ENCODE results near the gene GORASP1. TPM values are rescaled to one million over a fixed set of nuclear protein-coding genes. Genes with fewer than 3 reads are reported as not detected.
A peak's percentile ranks its signal among the peaks of the same experiment; 100 is the strongest.

GORASP1 gene
- total RNA-seq, 1 donor from 2014 or later = 45.6 TPM

DNA sequence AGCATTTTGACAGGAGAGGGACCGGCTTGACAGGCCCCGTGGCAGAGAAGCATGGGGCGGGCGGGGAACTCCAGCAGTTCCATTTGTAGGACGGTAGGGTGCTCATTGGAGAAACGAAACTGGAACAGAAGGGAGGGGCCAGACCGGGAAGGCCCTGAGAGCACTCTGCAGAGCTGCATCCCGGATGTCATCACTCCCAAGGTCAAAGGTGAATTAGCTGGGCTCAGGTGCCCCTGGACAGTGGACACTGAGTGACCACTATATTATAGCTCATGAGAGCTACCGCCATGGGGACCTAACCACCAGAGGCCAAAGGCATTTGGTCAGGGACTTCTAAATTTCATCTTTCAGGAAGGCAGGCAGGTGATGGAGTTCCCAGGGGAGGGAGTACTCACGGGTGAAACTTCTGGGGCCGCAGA lies 38.7 kb upstream of the GORASP1 start:
- no peaks in the 10 kb centered on the region for H3K9me3 ChIP-seq (ENCODE audit: insufficient read depth, low read depth, low read length)
- peak overlapping the region; percentile 100 for H3K27ac ChIP-seq (ENCODE audit: low read depth, low read length)
- TF ChIP-seq, protein P1, sequence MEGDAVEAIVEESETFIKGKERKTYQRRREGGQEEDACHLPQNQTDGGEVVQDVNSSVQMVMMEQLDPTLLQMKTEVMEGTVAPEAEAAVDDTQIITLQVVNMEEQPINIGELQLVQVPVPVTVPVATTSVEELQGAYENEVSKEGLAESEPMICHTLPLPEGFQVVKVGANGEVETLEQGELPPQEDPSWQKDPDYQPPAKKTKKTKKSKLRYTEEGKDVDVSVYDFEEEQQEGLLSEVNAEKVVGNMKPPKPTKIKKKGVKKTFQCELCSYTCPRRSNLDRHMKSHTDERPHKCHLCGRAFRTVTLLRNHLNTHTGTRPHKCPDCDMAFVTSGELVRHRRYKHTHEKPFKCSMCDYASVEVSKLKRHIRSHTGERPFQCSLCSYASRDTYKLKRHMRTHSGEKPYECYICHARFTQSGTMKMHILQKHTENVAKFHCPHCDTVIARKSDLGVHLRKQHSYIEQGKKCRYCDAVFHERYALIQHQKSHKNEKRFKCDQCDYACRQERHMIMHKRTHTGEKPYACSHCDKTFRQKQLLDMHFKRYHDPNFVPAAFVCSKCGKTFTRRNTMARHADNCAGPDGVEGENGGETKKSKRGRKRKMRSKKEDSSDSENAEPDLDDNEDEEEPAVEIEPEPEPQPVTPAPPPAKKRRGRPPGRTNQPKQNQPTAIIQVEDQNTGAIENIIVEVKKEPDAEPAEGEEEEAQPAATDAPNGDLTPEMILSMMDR (IDR thresholded peaks at IDR 0.05; ENCODE audit: insufficient read depth, low read depth, low read length) = no peak
- TF ChIP-seq EZH2 (IDR thresholded peaks at IDR 0.05; ENCODE audit: insufficient read depth, low read length) = no peak
- peaks cover 59% of the 10 kb centered on the region for H3K4me1 ChIP-seq (ENCODE audit: insufficient read depth, low read length)
- H3K4me3 Mint-ChIP-seq (ENCODE audit: unreplicated experiment) = peak overlapping the region; percentile 94
- H3K9ac ChIP-seq (ENCODE audit: low read length) = peak overlapping the region; percentile 99
- H3K36me3 Mint-ChIP-seq (ENCODE audit: low read depth, unreplicated experiment) = peaks cover 22% of the 10 kb centered on the region
- H3K27ac Mint-ChIP-seq (ENCODE audit: unreplicated experiment) = peak overlapping the region; percentile 98
- H3K27me3 Mint-ChIP-seq (ENCODE audit: low read depth, unreplicated experiment) = no peaks in the 10 kb centered on the region
- no peak overlapping the region for H2AFZ ChIP-seq (ENCODE audit: low read depth, low read length)
- peak overlapping the region; percentile 22 for H3K4me3 ChIP-seq (ENCODE audit: insufficient read depth, low read depth, low read length)
- peak overlapping the region; percentile 98 for H3K4me2 ChIP-seq (ENCODE audit: low read length)
- DNase-seq (ENCODE audit: low read depth) (no peak), FAIRE-seq (no peak)
- peaks cover 77% of the 10 kb centered on the region for H3K4me1 Mint-ChIP-seq (ENCODE audit: low read depth, unreplicated experiment)
- peaks cover 98% of the 10 kb centered on the region for H4K20me1 ChIP-seq (ENCODE audit: insufficient read depth, low read length)
- H3K79me2 ChIP-seq (ENCODE audit: insufficient read depth, low read length) = peaks cover 100% of the 10 kb centered on the region
- no peaks in the 10 kb centered on the region for H3K27me3 ChIP-seq (ENCODE audit: insufficient read depth, low read length)
- peaks cover 47% of the 10 kb centered on the region for H3K36me3 ChIP-seq (ENCODE audit: insufficient read depth, low read length)
- no peaks in the 10 kb centered on the region for H3K9me3 Mint-ChIP-seq (ENCODE audit: unreplicated experiment)

DNA sequence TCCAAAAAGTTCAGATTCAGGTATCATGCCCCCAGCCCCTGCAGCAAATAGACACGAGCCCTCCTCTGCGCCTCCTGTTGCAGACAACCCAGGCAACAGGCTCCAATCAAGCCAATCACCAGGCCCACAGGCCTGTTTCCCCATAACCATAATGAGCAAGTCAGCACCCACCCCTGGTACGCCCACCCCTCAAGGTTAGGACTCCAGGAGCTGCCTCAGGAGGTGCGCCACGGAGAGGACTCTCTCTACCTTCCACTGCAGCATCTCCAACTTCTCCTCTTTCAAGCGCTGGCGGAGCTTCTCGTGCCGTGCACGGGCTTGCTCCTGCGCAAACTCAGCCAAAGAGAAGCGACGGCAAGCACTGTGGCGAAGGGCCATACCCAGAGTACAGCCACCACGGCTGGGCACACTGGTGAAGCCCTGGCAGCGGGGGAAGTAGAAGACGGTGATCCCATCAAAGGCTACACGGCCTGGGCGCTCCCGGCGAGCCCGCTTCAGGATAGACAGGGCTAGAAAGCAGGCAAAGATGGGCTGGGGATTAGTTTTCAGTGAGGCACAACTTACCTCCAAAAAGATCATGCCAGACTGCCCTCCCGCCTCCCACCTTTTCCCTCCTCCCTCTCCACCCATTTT lies 37.4 kb upstream of the GORASP1 start:
- Histone ChIP-seq H3K79me2 (ENCODE audit: insufficient read depth, low read length) (peaks cover 100% of the 10 kb centered on the region), H3K4me1 (ENCODE audit: insufficient read depth, low read length) (peaks cover 54% of the 10 kb centered on the region), H3K36me3 (ENCODE audit: insufficient read depth, low read length) (peaks cover 60% of the 10 kb centered on the region), H4K20me1 (ENCODE audit: insufficient read depth, low read length) (peaks cover 99% of the 10 kb centered on the region), H3K4me3 (ENCODE audit: insufficient read depth, low read depth, low read length) (no peak overlapping the region), H2AFZ (ENCODE audit: low read depth, low read length) (no peak overlapping the region), H3K9ac (ENCODE audit: low read length) (no peak overlapping the region), H3K27me3 (ENCODE audit: insufficient read depth, low read length) (no peaks in the 10 kb centered on the region), H3K27ac (ENCODE audit: low read depth, low read length) (no peak overlapping the region), H3K4me2 (ENCODE audit: low read length) (no peak overlapping the region), H3K9me3 (ENCODE audit: insufficient read depth, low read depth, low read length) (no peaks in the 10 kb centered on the region)
- Mint-ChIP-seq H3K27me3 (ENCODE audit: low read depth, unreplicated experiment) (no peaks in the 10 kb centered on the region), H3K27ac (ENCODE audit: unreplicated experiment) (peak overlapping the region; percentile 93), H3K9me3 (ENCODE audit: unreplicated experiment) (no peaks in the 10 kb centered on the region), H3K4me1 (ENCODE audit: low read depth, unreplicated experiment) (peaks cover 79% of the 10 kb centered on the region), H3K36me3 (ENCODE audit: low read depth, unreplicated experiment) (peaks cover 33% of the 10 kb centered on the region), H3K4me3 (ENCODE audit: unreplicated experiment) (peak overlapping the region; percentile 22)
- FAIRE-seq (no peak), DNase-seq (ENCODE audit: low read depth) (no peak)
- TF ChIP-seq, protein P1 (IDR thresholded peaks at IDR 0.05; ENCODE audit: insufficient read depth, low read depth, low read length) = no peak
- no peak for TF ChIP-seq EZH2 (IDR thresholded peaks at IDR 0.05; ENCODE audit: insufficient read depth, low read length)

DNA sequence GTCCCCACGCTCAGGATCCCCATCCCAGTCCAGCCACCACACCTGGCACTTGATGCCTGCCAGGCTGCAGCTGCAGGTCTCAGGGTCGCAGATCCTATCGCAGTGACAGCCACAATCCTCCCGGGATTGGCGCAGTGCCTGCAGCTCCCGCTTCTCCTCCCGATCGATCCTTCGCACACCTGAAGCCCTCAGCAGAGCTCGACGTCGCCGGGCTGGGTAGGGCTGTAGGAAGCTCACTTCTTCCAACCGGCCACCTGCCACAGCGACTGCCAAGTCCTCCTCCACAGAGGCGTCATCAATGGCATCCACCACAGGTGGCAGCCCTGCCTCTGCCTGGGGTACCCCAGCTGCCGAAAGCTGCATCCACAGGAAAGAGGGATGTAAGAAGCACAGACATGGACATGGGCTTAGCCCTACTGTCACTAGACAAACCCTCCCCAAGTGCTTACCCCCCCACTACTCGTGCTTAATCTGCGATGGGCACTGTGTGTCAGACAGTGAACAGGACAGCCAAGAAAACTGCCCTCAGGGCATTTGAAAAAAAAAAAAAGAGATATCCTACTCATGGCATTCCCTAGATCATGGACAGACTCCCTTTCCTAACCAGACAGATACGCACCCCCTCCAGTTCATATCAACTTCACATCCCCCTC lies 36.8 kb upstream of the GORASP1 start:
- Histone ChIP-seq H3K27ac (ENCODE audit: low read depth, low read length) (no peak overlapping the region), H3K4me2 (ENCODE audit: low read length) (no peak overlapping the region), H3K27me3 (ENCODE audit: insufficient read depth, low read length) (no peaks in the 10 kb centered on the region), H3K79me2 (ENCODE audit: insufficient read depth, low read length) (peaks cover 98% of the 10 kb centered on the region), H3K9ac (ENCODE audit: low read length) (no peak overlapping the region), H3K36me3 (ENCODE audit: insufficient read depth, low read length) (peaks cover 60% of the 10 kb centered on the region), H3K4me3 (ENCODE audit: insufficient read depth, low read depth, low read length) (no peak overlapping the region), H2AFZ (ENCODE audit: low read depth, low read length) (no peak overlapping the region), H3K9me3 (ENCODE audit: insufficient read depth, low read depth, low read length) (no peaks in the 10 kb centered on the region), H3K4me1 (ENCODE audit: insufficient read depth, low read length) (peaks cover 47% of the 10 kb centered on the region), H4K20me1 (ENCODE audit: insufficient read depth, low read length) (peaks cover 99% of the 10 kb centered on the region)
- DNase-seq (ENCODE audit: low read depth) = no peak
- Mint-ChIP-seq H3K36me3 (ENCODE audit: low read depth, unreplicated experiment) (peaks cover 32% of the 10 kb centered on the region), H3K9me3 (ENCODE audit: unreplicated experiment) (no peaks in the 10 kb centered on the region), H3K27me3 (ENCODE audit: low read depth, unreplicated experiment) (no peaks in the 10 kb centered on the region), H3K4me3 (ENCODE audit: unreplicated experiment) (peak overlapping the region; percentile 60), H3K4me1 (ENCODE audit: low read depth, unreplicated experiment) (peaks cover 79% of the 10 kb centered on the region), H3K27ac (ENCODE audit: unreplicated experiment) (peak overlapping the region; percentile 93)
- no peak for FAIRE-seq
- no peak for TF ChIP-seq EZH2 (IDR thresholded peaks at IDR 0.05; ENCODE audit: insufficient read depth, low read length)
- TF ChIP-seq, protein P1 (IDR thresholded peaks at IDR 0.05; ENCODE audit: insufficient read depth, low read depth, low read length) = no peak

Data from astrocyte (in vitro differentiated cells and primary cell).